HCT116 (cell line): ENCODE results near the gene COL19A1. TPM values are rescaled to one million over a fixed set of nuclear protein-coding genes. Genes with fewer than 3 reads are reported as not detected.

ENCODE experiments used
- ATAC-seq: fragments of 200-7000 bp; cut with Tn5 transposase; 2 replicates; pipeline ENCODE4 v1.9.1; 2020; ENCODE audit warnings: mild to moderate bottlenecking, moderate library complexity
- BruUV-seq: library from RNA; stranded (reverse); fragments of 400-500 nt; replicated peaks from 2 replicates; lab custom pipeline; 2021; lab: Mats Ljungman, UMichigan
- CTCF ChIA-PET: fragments of 300-600 bp; sonication (Branson Sonifier 250); formaldehyde crosslinking; loops from one replicate; lab custom pipeline; 2021; ENCODE audit warnings: antibody characterized with exemption; lab: Charles Lee
- POLR2A ChIA-PET: fragments of 300-600, 350-600 bp; sonication (Branson Sonifier 250); formaldehyde crosslinking; loops from one replicate; lab custom pipeline; 2021; ENCODE audit warnings: antibody characterized with exemption; lab: Charles Lee
- RAD21 ChIA-PET, 2 experiments: fragments of 300-600 bp; sonication (Branson Sonifier 250); formaldehyde crosslinking; loops; one replicate each; lab custom pipeline; 2023; ENCODE audit warnings: low total read pairs in 2 of 2; ENCODE audit not compliant: uncharacterized antibody in 2 of 2, unreplicated experiment in 2 of 2, low non-redundant PET in 1 of 2; lab: Charles Lee
- DNase-seq: peaks from one replicate; pipeline ENCODE4 v3.0.0-alpha.2; 2010; ENCODE audit warnings: low read depth, low spot score
- H2AFZ ChIP-seq: fragments of 200-600 bp; shearing (Covaris generic), sonication (generic); 2 replicates; pipeline ENCODE4 v1.6.1; 2017; ENCODE audit warnings: low read depth, mixed run types, mixed read lengths, antibody characterized with exemption, low read length; ENCODE audit not compliant: poor library complexity, severe bottlenecking
- H3K27ac ChIP-seq: 2 replicates; pipeline ENCODE4 v1.5.1; 2012; ENCODE audit warnings: low read depth, low read length
- H3K27me3 ChIP-seq: fragments of 200-600 bp; sonication (generic); 2 replicates; pipeline ENCODE4 v1.6.1; 2016; ENCODE audit warnings: mixed run types, low read length, mixed read lengths; ENCODE audit not compliant: insufficient read depth
- H3K36me3 ChIP-seq, 2 experiments: fragments of 200-500 bp in 1 of 2; fragments of 200-600 bp in 1 of 2; sonication (Bioruptor generic) in 1 of 2; sonication (generic) in 1 of 2; 2 replicates each; pipeline versions ENCODE4 v1.5.1 to v1.6.1; 2014 to 2016; ENCODE audit warnings: low read length in 2 of 2, inconsistent platforms in 1 of 2, mixed read lengths in 1 of 2, mixed run types in 1 of 2; ENCODE audit not compliant: insufficient read depth in 2 of 2, control insufficient read depth in 1 of 2
- H3K4me1 ChIP-seq, 2 experiments: fragments of 200-600 bp in 1 of 2; sonication (generic) in 1 of 2; 2 replicates each; pipeline versions ENCODE4 v1.5.1 to v1.6.1; 2012 to 2017; ENCODE audit warnings: low read length in 2 of 2, inconsistent platforms in 1 of 2, mild to moderate bottlenecking in 1 of 2, mixed read lengths in 1 of 2, mixed run types in 1 of 2, moderate library complexity in 1 of 2; ENCODE audit not compliant: insufficient read depth in 2 of 2, control insufficient read depth in 1 of 2
- H3K4me2 ChIP-seq: fragments of 200-600 bp; sonication (generic); 2 replicates; pipeline ENCODE4 v1.6.1; 2017; ENCODE audit warnings: mixed run types, low read length, mixed read lengths
- H3K4me3 ChIP-seq, 2 experiments: fragments of 200-600 bp in 1 of 2; sonication (generic) in 1 of 2; replicated peaks in 1 of 2; 2 replicates each; pipeline ENCODE4 v1.5.1; 2011 to 2016; ENCODE audit warnings: low read length in 2 of 2, control low read depth in 1 of 2, low read depth in 1 of 2, mild to moderate bottlenecking in 1 of 2, mixed read lengths in 1 of 2, mixed run types in 1 of 2
- H3K79me2 ChIP-seq: fragments of 200-600 bp; sonication (generic); 2 replicates; pipeline ENCODE4 v1.6.1; 2017; ENCODE audit warnings: mild to moderate bottlenecking, mixed run types, low read length, moderate library complexity, mixed read lengths; ENCODE audit not compliant: insufficient read depth
- H3K9ac ChIP-seq: fragments of 200-600 bp; sonication (generic); 2 replicates; pipeline ENCODE4 v1.6.1; 2016; ENCODE audit warnings: low read length, mixed read lengths
- H3K9me2 ChIP-seq: fragments of 200-600 bp; sonication (generic), shearing (Covaris generic); 2 replicates; pipeline ENCODE4 v1.6.1; 2017; ENCODE audit warnings: mixed run types, mild to moderate bottlenecking, moderate library complexity; ENCODE audit not compliant: insufficient read depth
- H3K9me3 ChIP-seq, 2 experiments: fragments of 200-500 bp in 1 of 2; fragments of 200-600 bp in 1 of 2; sonication (Bioruptor generic) in 1 of 2; sonication (generic) in 1 of 2; 2 replicates each; pipeline ENCODE4 v1.6.1; 2014 to 2017; ENCODE audit warnings: low read length in 2 of 2, mixed read lengths in 2 of 2, inconsistent platforms in 1 of 2, low read depth in 1 of 2, mild to moderate bottlenecking in 1 of 2, mixed run types in 1 of 2, moderate library complexity in 1 of 2; ENCODE audit not compliant: control insufficient read depth in 1 of 2, insufficient read depth in 1 of 2
- H4K20me1 ChIP-seq: fragments of 200-600 bp; sonication (generic), shearing (Covaris generic); 2 replicates; pipeline ENCODE4 v1.6.1; 2017; ENCODE audit warnings: mixed run types, mild to moderate bottlenecking, moderate library complexity; ENCODE audit not compliant: insufficient read depth
- ELF1 ChIP-seq: IDR thresholded peaks from 2 replicates; pipeline ENCODE4 v1.6.1; 2012; ENCODE audit warnings: low read depth, borderline replicate concordance
- JUND ChIP-seq: IDR thresholded peaks from 2 replicates; pipeline ENCODE4 v1.6.1; 2012
- MAX ChIP-seq: IDR thresholded peaks from 2 replicates; pipeline ENCODE4 v1.6.1; 2012
- REST ChIP-seq: IDR thresholded peaks from 2 replicates; pipeline ENCODE4 v1.6.1; 2012; ENCODE audit warnings: low read depth
- SIN3A ChIP-seq: IDR thresholded peaks from 2 replicates; pipeline ENCODE4 v1.6.1; 2012; ENCODE audit warnings: low read depth
- SRF ChIP-seq: IDR thresholded peaks from 2 replicates; pipeline ENCODE4 v1.6.1; 2012; ENCODE audit warnings: low read depth
- ZBTB33 ChIP-seq: IDR thresholded peaks from 2 replicates; pipeline ENCODE4 v1.6.1; 2011; ENCODE audit warnings: mild to moderate bottlenecking, low read length, moderate library complexity; ENCODE audit not compliant: insufficient replicate concordance; ENCODE audit errors: extremely low read depth
- ZFX ChIP-seq: fragments of 450-650 bp; IDR thresholded peaks from 2 replicates; pipeline ENCODE4 v1.6.1; 2017
- intact Hi-C: fragments of 100-400 bp; cut with micrococcal nuclease; formaldehyde crosslinking; loops from 2 replicates; pipeline ENCODE4 v1.10.0; 2022
- total RNA-seq: library from RNA; stranded (reverse); gene quantifications from one replicate; pipeline ENCODE4 v1.2.1, GENCODE V29; 2021; ENCODE audit not compliant: unreplicated experiment

Gene COL19A1
- total RNA-seq, 1 experiment from 2014 or later: not detected

- CTCF ChIA-PET: no interaction called here
- peaks cover 17% of the 10 kb centered on the region; the same call in 1 of the 2 replicates for H3K27me3 ChIP-seq
- H2AFZ ChIP-seq: no peak overlapping the region
- POLR2A ChIA-PET: no interaction called here
- H3K27ac ChIP-seq: no peak overlapping the region
- no peaks in the 10 kb centered on the region; the same call in 1 of the 2 replicates for H4K20me1 ChIP-seq
- H3K4me3 ChIP-seq: no peak overlapping the region
- H3K9ac ChIP-seq: no peak overlapping the region
- TF ChIP-seq MAX: no peak
- TF ChIP-seq ZFX: no peak
- no peak for TF ChIP-seq SIN3A
- no peak for TF ChIP-seq ZBTB33
- TF ChIP-seq REST: no peak
- no peak for TF ChIP-seq JUND
- TF ChIP-seq ELF1: no peak
- TF ChIP-seq SRF: no peak
- no peaks in the 10 kb centered on the region for H3K4me1 ChIP-seq
- no peaks in the 10 kb centered on the region for H3K79me2 ChIP-seq
- no peaks in the 10 kb centered on the region for H3K36me3 ChIP-seq
- DNase-seq (no peak), ATAC-seq (no peak)
- H3K9me3 ChIP-seq: no peaks in the 10 kb centered on the region
- no peak overlapping the region for H3K4me2 ChIP-seq
- BruUV-seq: no TSS peak
- H3K9me2 ChIP-seq: no peaks in the 10 kb centered on the region
- RAD21 ChIA-PET: no interaction called here
- intact Hi-C loops: no loop called here
Observed at GRCh38 chr6:69988458-69989126, 122.2 kb downstream of the COL19A1 start.
